H9 (cell line): ENCODE measurements around the gene ABHD16A. TPM values are rescaled to one million over a fixed set of nuclear protein-coding genes. Genes with fewer than 3 reads are reported as not detected.

Experiments
- DNase-seq: peaks from one replicate; pipeline ENCODE4 v3.0.0-alpha.2; 2017
- H2AFZ ChIP-seq: one replicate; pipeline ENCODE4 v1.6.1; 2013; ENCODE audit warnings: mild to moderate bottlenecking, low read length, control low read depth, moderate library complexity
- H2AK5ac ChIP-seq: 2 replicates; pipeline ENCODE4 v1.6.1; 2013; ENCODE audit warnings: low read length, control low read depth, mixed read lengths; ENCODE audit not compliant: insufficient read length
- H2BK120ac ChIP-seq: one replicate; pipeline ENCODE4 v1.6.1; 2013; ENCODE audit warnings: low read depth, mild to moderate bottlenecking, low read length, control low read depth, inconsistent platforms; ENCODE audit not compliant: poor library complexity, severe bottlenecking
- H2BK12ac ChIP-seq: 2 replicates; pipeline ENCODE4 v1.6.1; 2013; ENCODE audit warnings: low read length, control low read depth, mixed read lengths, low read depth; ENCODE audit not compliant: insufficient read length
- H2BK15ac ChIP-seq: 2 replicates; pipeline ENCODE4 v1.6.1; 2013; ENCODE audit warnings: low read depth, low read length, control low read depth
- H2BK20ac ChIP-seq: one replicate; pipeline ENCODE4 v1.6.1; 2013; ENCODE audit warnings: low read depth, mild to moderate bottlenecking, low read length, control low read depth, inconsistent platforms; ENCODE audit not compliant: poor library complexity, severe bottlenecking
- H2BK5ac ChIP-seq: 2 replicates; pipeline ENCODE4 v1.6.1; 2013; ENCODE audit warnings: low read length, control low read depth, mixed read lengths; ENCODE audit not compliant: insufficient read length
- H3K14ac ChIP-seq: 2 replicates; pipeline ENCODE4 v1.6.1; 2013; ENCODE audit warnings: low read length, control low read depth; ENCODE audit not compliant: insufficient read depth
- H3K18ac ChIP-seq: 2 replicates; pipeline ENCODE4 v1.6.1; 2013; ENCODE audit warnings: low read depth, mild to moderate bottlenecking, mixed read lengths, low read length, control low read depth; ENCODE audit not compliant: insufficient read length
- H3K23ac ChIP-seq: 2 replicates; pipeline ENCODE4 v1.6.1; 2013; ENCODE audit warnings: low read length, control low read depth, mixed read lengths, low read depth; ENCODE audit not compliant: insufficient read length
- H3K23me2 ChIP-seq: 2 replicates; pipeline ENCODE4 v1.6.1; 2013; ENCODE audit warnings: low read depth, mild to moderate bottlenecking, mixed read lengths, low read length, control low read depth; ENCODE audit not compliant: insufficient read length, poor library complexity, severe bottlenecking
- H3K27ac ChIP-seq: 2 replicates; pipeline ENCODE4 v1.5.1; 2013; ENCODE audit warnings: low read length, control low read depth, mixed read lengths, low read depth; ENCODE audit not compliant: insufficient read length
- H3K27me3 ChIP-seq: 2 replicates; pipeline ENCODE4 v1.6.1; 2013; ENCODE audit warnings: low read length, control low read depth, inconsistent platforms; ENCODE audit not compliant: insufficient read depth
- H3K4ac ChIP-seq: 2 replicates; pipeline ENCODE4 v1.6.1; 2013; ENCODE audit warnings: low read depth, mild to moderate bottlenecking, control low read depth, inconsistent platforms, low read length, moderate library complexity
- H3K4me1 ChIP-seq: 2 replicates; pipeline ENCODE4 v1.6.1; 2013; ENCODE audit warnings: low read length, control low read depth, inconsistent platforms; ENCODE audit not compliant: insufficient read depth
- H3K4me2 ChIP-seq: 2 replicates; pipeline ENCODE4 v1.6.1; 2013; ENCODE audit warnings: low read length, control low read depth, mixed read lengths; ENCODE audit not compliant: insufficient read length, insufficient read depth
- H3K56ac ChIP-seq: 2 replicates; pipeline ENCODE4 v1.6.1; 2013; ENCODE audit warnings: low read depth, mild to moderate bottlenecking, mixed read lengths, low read length, control low read depth; ENCODE audit not compliant: insufficient read length
- H3K79me1 ChIP-seq: 2 replicates; pipeline ENCODE4 v1.6.1; 2013; ENCODE audit warnings: low read depth, mild to moderate bottlenecking, moderate library complexity, low read length, control low read depth, inconsistent platforms; ENCODE audit not compliant: insufficient read depth, poor library complexity, severe bottlenecking
- H3K79me2 ChIP-seq: 2 replicates; pipeline ENCODE4 v1.6.1; 2013; ENCODE audit warnings: low read length, control low read depth, inconsistent platforms; ENCODE audit not compliant: insufficient read depth
- H3K9ac ChIP-seq: 2 replicates; pipeline ENCODE4 v1.6.1; 2013; ENCODE audit warnings: low read length, control low read depth, mixed read lengths; ENCODE audit not compliant: insufficient read length; ENCODE audit errors: extremely low read depth
- H3K9me3 ChIP-seq: one replicate; pipeline ENCODE4 v1.6.1; 2013; ENCODE audit warnings: low read depth, low read length, inconsistent platforms; ENCODE audit not compliant: control insufficient read depth
- H3T11ph ChIP-seq: one replicate; pipeline ENCODE4 v1.6.1; 2013; ENCODE audit warnings: mild to moderate bottlenecking, low read length, control low read depth, inconsistent platforms
- H4K20me1 ChIP-seq: one replicate; pipeline ENCODE4 v1.6.1; 2013; ENCODE audit not compliant: control insufficient read depth, insufficient read length, insufficient read depth
- H4K5ac ChIP-seq: 2 replicates; pipeline ENCODE4 v1.6.1; 2013; ENCODE audit warnings: low read depth, mild to moderate bottlenecking, mixed read lengths, low read length, control low read depth; ENCODE audit not compliant: insufficient read length
- H4K8ac ChIP-seq: replicated peaks from 2 replicates; pipeline ENCODE4 v1.6.1; 2013; ENCODE audit warnings: low read length, control low read depth, mixed read lengths, low read depth; ENCODE audit not compliant: insufficient read length
- H4K91ac ChIP-seq: 2 replicates; pipeline ENCODE4 v1.6.1; 2013; ENCODE audit warnings: low read depth, mild to moderate bottlenecking, moderate library complexity, mixed read lengths, low read length, control low read depth; ENCODE audit not compliant: insufficient read length
- H3K27ac Mint-ChIP-seq, 3 experiments: 2 replicates in 2 of 3; 3 replicates in 1 of 3; pipeline ENCODE4 v1.8.0; 2020 to 2021; ENCODE audit warnings: mixed read lengths in 3 of 3, mild to moderate bottlenecking in 1 of 3, moderate library complexity in 1 of 3
- H3K27me3 Mint-ChIP-seq: 2 replicates; pipeline ENCODE4 v1.8.0; 2021; ENCODE audit warnings: low read depth, mild to moderate bottlenecking, moderate library complexity, mixed read lengths
- H3K36me3 Mint-ChIP-seq, 3 experiments: 2 replicates in 2 of 3; 3 replicates in 1 of 3; pipeline ENCODE4 v1.8.0; 2020 to 2021; ENCODE audit warnings: low read depth in 3 of 3, mixed read lengths in 3 of 3; ENCODE audit not compliant: insufficient read depth in 1 of 3
- H3K4me1 Mint-ChIP-seq, 2 experiments: 2 replicates each; pipeline ENCODE4 v1.8.0; 2020; ENCODE audit warnings: mixed read lengths in 2 of 2
- H3K4me3 Mint-ChIP-seq, 2 experiments: 2 replicates in 1 of 2; 3 replicates in 1 of 2; pipeline ENCODE4 v1.8.0; 2020 to 2021; ENCODE audit warnings: mild to moderate bottlenecking in 2 of 2, mixed read lengths in 2 of 2, moderate library complexity in 1 of 2
- H3K9me3 Mint-ChIP-seq, 2 experiments: 2 replicates in 1 of 2; 3 replicates in 1 of 2; pipeline ENCODE4 v1.8.0; 2020; ENCODE audit warnings: mild to moderate bottlenecking in 2 of 2, mixed read lengths in 2 of 2, moderate library complexity in 1 of 2
- CTCF ChIP-seq: fragments of 200-600 bp; sonication (generic); conservative IDR thresholded peaks from 3 replicates; pipeline ENCODE4 v1.8.0; 2021; ENCODE audit warnings: antibody characterized with exemption, mild to moderate bottlenecking
- WGBS: extraction: QIAGEN DNeasy Blood & Tissue Kit; methylation state at CpG from one replicate; pipeline ENCODE4 v1.1.7; 2013; ENCODE audit warnings: missing lambda C conversion rate, low lambda C conversion rate, mixed read lengths; ENCODE audit not compliant: insufficient read length; ENCODE audit errors: extremely low coverage; 5-methylcytosine and 5-hydroxymethylcytosine counted together
- total RNA-seq: library from RNA; stranded (reverse); gene quantifications from 2 replicates; pipeline ENCODE4 v1.2.1, GENCODE V29; 2021

ABHD16A gene
- total RNA-seq, 1 experiment from 2014 or later, result 34.4 TPM

GRCh38 chr6:31658158-31658688 lies 44.9 kb downstream of the ABHD16A start:
- no peak overlapping the region for H2BK5ac ChIP-seq
- H3K23me2 ChIP-seq, result peaks cover 8% of the 10 kb centered on the region
- H3K27ac Mint-ChIP-seq, result 0 out of 7 replicates have a peak overlapping the region, but pooled peaks of 1 of the 3 experiments have one; percentile 7
- H2BK120ac ChIP-seq, result no peak overlapping the region
- no peak overlapping the region for H4K5ac ChIP-seq
- H4K20me1 ChIP-seq, result no peaks in the 10 kb centered on the region
- H3K9ac ChIP-seq, result no peak overlapping the region
- H3K4me1 ChIP-seq, result no peaks in the 10 kb centered on the region
- H2AFZ ChIP-seq, result no peak overlapping the region
- H2AK5ac ChIP-seq, result no peak overlapping the region
- no CpG with 5 or more reads among the region's 4 CpGs for WGBS
- no peak overlapping the region for H2BK12ac ChIP-seq
- peaks cover 9 to 34% (median 27%) of the 10 kb centered on the region in 3 experiments; a peak in 6 of 7 replicates for H3K36me3 Mint-ChIP-seq
- H3K4ac ChIP-seq, result no peak overlapping the region
- no peaks in the 10 kb centered on the region for H3K9me3 ChIP-seq
- no peak overlapping the region for H2BK15ac ChIP-seq
- TF ChIP-seq CTCF, result no peak
- H3T11ph ChIP-seq, result no peak overlapping the region
- peaks cover 4% of the 10 kb centered on the region; the same call in 1 of the 2 replicates for H3K79me2 ChIP-seq
- H3K4me1 Mint-ChIP-seq, result peaks cover 21 to 27% of the 10 kb centered on the region in 2 experiments
- H3K4me3 Mint-ChIP-seq, result peak overlapping the region; percentile 34 to 69; a peak in 4 of 5 replicates
- H3K27ac ChIP-seq, result no peak overlapping the region
- no peaks in the 10 kb centered on the region for H3K27me3 ChIP-seq
- H3K56ac ChIP-seq, result no peak overlapping the region
- no peak for DNase-seq
- H3K18ac ChIP-seq, result no peak overlapping the region
- peaks cover 9% of the 10 kb centered on the region for H3K79me1 ChIP-seq
- H3K23ac ChIP-seq, result no peak overlapping the region
- H3K9me3 Mint-ChIP-seq, result no peaks in the 10 kb centered on the region
- H3K27me3 Mint-ChIP-seq, result no peaks in the 10 kb centered on the region; the same call in 1 of the 2 replicates
- H3K14ac ChIP-seq, result no peak overlapping the region
- H4K91ac ChIP-seq, result no peak overlapping the region
- H3K4me2 ChIP-seq, result no peak overlapping the region
- no peak overlapping the region for H2BK20ac ChIP-seq
- H4K8ac ChIP-seq, result no peak overlapping the region
